A172 (cell line): Measurements from ENCODE around the gene DNAJA3. TPM values are rescaled to one million over a fixed set of nuclear protein-coding genes. Genes with fewer than 3 reads are reported as not detected.

ENCODE experiments used
- DNase-seq: peaks from one replicate; pipeline ENCODE4 v3.0.0-alpha.2; 2015; ENCODE audit warnings: low spot score
- total RNA-seq: library from RNA; depleted of rRNA; stranded (reverse); fragments of >200 nt; shearing (Covaris generic); gene quantifications from 2 replicates; pipeline ENCODE4 v1.2.3, GENCODE V29; 2014; rRNA removed

DNAJA3 gene
- 86.7 and 91.9 TPM in 2 replicates for total RNA-seq

- peak; percentile 96 for DNase-seq
Observed at GRCh38 chr16:4425378-4426020, at the start of gene DNAJA3. DNAJA3 (plus strand) TSS chr16:4425868; CDS start chr16:4425882, 14 bp downstream.

- DNase-seq: peak; percentile 81
Observed at GRCh38 chr16:4376126-4376892, 49.4 kb upstream of the DNAJA3 start.

GRCh38 chr16:4376893-4377572 is 48.6 kb upstream of the DNAJA3 start:
- no peak for DNase-seq

GRCh38 chr16:4377573-4378154 is 48.0 kb upstream of the DNAJA3 start:
- peak; percentile 64 for DNase-seq

GRCh38 chr16:4378161-4378666 is 47.5 kb upstream of the DNAJA3 start:
- peak; percentile 68 for DNase-seq

GRCh38 chr16:4378999-4379690 is 46.5 kb upstream of the DNAJA3 start:
- no peak for DNase-seq

GRCh38 chr16:4380119-4381063 is 45.3 kb upstream of the DNAJA3 start:
- DNase-seq: no peak

GRCh38 chr16:4381072-4381934 is 44.4 kb upstream of the DNAJA3 start:
- no peak for DNase-seq

- DNase-seq: no peak
Observed at GRCh38 chr16:4381935-4382794, 43.5 kb upstream of the DNAJA3 start.

GRCh38 chr16:4382795-4383357 is 42.8 kb upstream of the DNAJA3 start:
- no peak for DNase-seq

- DNase-seq: no peak
Observed at GRCh38 chr16:4383591-4384444, 41.9 kb upstream of the DNAJA3 start.

GRCh38 chr16:4384509-4384942 is 41.1 kb upstream of the DNAJA3 start:
- no peak for DNase-seq

- DNase-seq: no peak
Observed at GRCh38 chr16:4385066-4385788, 40.4 kb upstream of the DNAJA3 start.

- no peak for DNase-seq
Observed at GRCh38 chr16:4385789-4386450, 39.7 kb upstream of the DNAJA3 start.

- DNase-seq: peak; percentile 50
Observed at GRCh38 chr16:4386451-4386805, 39.2 kb upstream of the DNAJA3 start.
